ENCODE results near the gene FCN1. TPM values are rescaled to one million over a fixed set of nuclear protein-coding genes. Genes with fewer than 3 reads are reported as not detected.

Gene FCN1
- total RNA-seq, 3 donors from 2014 or later, result 0.44 to 5.1 (median 2.9) TPM

DNA sequence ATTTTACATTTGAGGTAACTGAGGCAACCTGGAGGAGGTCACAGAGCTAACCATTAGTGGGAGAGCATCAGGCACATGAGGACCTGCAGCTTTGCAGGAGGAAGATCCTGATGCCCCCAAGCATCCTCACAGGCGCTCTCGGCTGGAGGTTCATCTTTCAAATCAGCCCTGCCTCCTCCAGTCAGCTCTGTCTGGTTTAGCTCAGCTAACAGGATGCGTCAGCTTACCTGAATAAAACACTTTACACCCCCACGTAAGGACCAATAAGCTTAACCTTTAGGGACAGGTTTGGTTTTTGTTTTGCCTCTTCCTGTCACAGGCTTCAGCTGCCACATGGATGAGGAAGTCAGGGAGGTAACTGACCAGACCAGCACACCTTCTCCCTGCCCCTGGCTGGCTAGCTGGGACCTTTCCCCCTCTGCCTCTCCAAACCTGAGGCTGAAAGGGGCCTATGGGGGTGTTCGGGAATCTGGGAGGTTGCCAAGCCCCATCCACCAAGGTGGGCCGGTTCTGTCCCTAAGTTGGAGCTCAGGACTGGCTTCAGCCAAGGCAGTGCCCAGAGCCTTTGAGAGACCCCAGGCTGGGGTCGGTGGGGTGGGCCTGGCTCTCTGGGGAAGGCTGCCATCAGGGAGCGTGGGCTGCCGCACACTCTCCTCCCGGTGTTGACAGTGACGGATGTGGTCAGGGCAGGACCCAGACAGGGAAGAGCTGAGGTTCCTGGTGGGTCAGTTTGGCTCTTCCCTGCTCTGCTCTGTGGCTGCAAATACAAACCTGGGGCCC is 20.0 kb upstream of the FCN1 start:
- intact Hi-C loops (cut with DNase I; ENCODE audit: low total_unique reads), result no loop called here
- Histone ChIP-seq H3K4me3 (no peak overlapping the region), H3K27me3 (peaks cover 0 to 27% of the 10 kb centered on the region in 2 donors), H3K36me3 (no peaks in the 10 kb centered on the region), H3K9me3 (no peaks in the 10 kb centered on the region), H3K4me1 (peaks cover 0 to 3% of the 10 kb centered on the region in 2 donors), H3K27ac (no peak overlapping the region)
- no peak for TF ChIP-seq POLR2AphosphoS5 (IDR thresholded peaks at IDR 0.05)
- TF ChIP-seq, protein P1, sequence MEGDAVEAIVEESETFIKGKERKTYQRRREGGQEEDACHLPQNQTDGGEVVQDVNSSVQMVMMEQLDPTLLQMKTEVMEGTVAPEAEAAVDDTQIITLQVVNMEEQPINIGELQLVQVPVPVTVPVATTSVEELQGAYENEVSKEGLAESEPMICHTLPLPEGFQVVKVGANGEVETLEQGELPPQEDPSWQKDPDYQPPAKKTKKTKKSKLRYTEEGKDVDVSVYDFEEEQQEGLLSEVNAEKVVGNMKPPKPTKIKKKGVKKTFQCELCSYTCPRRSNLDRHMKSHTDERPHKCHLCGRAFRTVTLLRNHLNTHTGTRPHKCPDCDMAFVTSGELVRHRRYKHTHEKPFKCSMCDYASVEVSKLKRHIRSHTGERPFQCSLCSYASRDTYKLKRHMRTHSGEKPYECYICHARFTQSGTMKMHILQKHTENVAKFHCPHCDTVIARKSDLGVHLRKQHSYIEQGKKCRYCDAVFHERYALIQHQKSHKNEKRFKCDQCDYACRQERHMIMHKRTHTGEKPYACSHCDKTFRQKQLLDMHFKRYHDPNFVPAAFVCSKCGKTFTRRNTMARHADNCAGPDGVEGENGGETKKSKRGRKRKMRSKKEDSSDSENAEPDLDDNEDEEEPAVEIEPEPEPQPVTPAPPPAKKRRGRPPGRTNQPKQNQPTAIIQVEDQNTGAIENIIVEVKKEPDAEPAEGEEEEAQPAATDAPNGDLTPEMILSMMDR (IDR thresholded peaks at IDR 0.05), result no peak
- TF ChIP-seq POLR2A (IDR thresholded peaks at IDR 0.05), result no peak
- DNase-seq (ENCODE audit: low spot score in 2 of 2), result no peak

DNA sequence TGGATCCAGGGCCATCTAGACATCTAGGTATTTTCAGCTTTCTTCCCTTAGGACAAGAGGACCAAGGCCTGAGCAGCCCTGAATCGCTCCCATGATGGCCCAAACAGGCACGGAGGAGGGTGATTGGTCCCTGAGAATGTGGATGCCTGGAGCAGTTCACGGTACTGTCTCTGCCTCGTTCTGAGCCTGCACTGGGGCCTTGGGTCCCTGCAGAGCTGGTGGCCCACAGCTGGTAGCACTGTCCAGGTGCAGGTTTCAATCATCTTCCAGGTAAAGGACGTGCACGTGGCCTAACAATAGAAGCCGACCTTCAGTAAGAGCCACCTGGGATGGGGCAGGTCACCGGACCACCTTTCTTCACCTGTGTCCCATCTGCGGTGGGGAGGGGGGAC is 19.4 kb upstream of the FCN1 start:
- intact Hi-C loops (cut with DNase I; ENCODE audit: low total_unique reads), result no loop called here
- Histone ChIP-seq H3K27ac (no peak overlapping the region), H3K9me3 (no peaks in the 10 kb centered on the region), H3K4me3 (no peak overlapping the region), H3K27me3 (peaks cover 0 to 21% of the 10 kb centered on the region in 2 donors), H3K4me1 (no peaks in the 10 kb centered on the region), H3K36me3 (no peaks in the 10 kb centered on the region)
- DNase-seq (ENCODE audit: low spot score in 2 of 2), result no peak
- TF ChIP-seq POLR2A (IDR thresholded peaks at IDR 0.05) (no peak), POLR2AphosphoS5 (IDR thresholded peaks at IDR 0.05) (no peak)
- TF ChIP-seq, protein P1 (IDR thresholded peaks at IDR 0.05), result no peak

DNA sequence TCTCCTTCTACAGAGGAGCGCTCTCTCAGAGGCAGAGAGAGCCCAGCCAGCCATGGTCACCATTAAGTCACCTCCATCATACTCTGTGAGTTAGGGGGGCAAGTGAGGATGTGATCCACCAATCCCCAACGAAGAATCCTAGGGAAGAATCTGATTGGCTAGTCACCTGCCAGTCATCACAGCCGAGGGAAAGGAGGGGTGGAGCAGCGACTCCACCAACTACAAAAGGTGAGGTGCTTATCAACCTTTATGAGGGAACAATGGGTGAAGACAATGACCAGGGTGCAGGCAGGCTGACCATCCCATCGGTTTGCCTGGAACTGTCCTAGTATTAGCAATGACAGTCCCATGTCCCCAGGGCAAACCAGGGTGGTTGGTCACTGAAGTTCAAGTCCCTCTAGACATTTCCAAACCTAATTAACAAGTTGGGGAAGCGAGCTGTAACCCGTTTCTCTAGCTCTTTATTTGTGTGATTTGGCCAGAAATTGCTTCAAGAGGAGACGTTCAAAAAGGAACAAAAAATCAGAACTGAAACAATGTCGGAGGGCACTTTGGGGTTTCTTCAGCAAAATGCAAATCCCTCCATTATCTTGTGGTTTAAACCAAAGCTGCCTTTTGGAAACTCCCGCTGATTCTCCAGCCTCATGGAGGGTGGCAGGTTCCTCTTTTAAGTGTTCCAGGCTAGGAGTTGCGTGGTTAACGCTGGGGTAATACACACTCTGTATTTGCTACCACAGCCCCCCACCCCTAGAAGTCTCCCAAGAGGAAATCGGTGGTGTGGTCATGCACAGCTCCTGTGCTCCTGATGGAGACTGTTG is 18.8 kb upstream of the FCN1 start:
- H3K36me3 ChIP-seq, result no peaks in the 10 kb centered on the region
- H3K4me3 ChIP-seq, result no peak overlapping the region
- TF ChIP-seq POLR2AphosphoS5 (IDR thresholded peaks at IDR 0.05) (no peak), POLR2A (IDR thresholded peaks at IDR 0.05) (no peak)
- TF ChIP-seq, protein P1 (IDR thresholded peaks at IDR 0.05), result no peak
- H3K9me3 ChIP-seq, result no peaks in the 10 kb centered on the region
- intact Hi-C loops (cut with DNase I; ENCODE audit: low total_unique reads), result no loop called here
- H3K27me3 ChIP-seq, result peaks cover 0 to 15% of the 10 kb centered on the region in 2 donors
- DNase-seq (ENCODE audit: low spot score in 2 of 2), result no peak
- no peaks in the 10 kb centered on the region for H3K4me1 ChIP-seq
- no peak overlapping the region for H3K27ac ChIP-seq

DNA sequence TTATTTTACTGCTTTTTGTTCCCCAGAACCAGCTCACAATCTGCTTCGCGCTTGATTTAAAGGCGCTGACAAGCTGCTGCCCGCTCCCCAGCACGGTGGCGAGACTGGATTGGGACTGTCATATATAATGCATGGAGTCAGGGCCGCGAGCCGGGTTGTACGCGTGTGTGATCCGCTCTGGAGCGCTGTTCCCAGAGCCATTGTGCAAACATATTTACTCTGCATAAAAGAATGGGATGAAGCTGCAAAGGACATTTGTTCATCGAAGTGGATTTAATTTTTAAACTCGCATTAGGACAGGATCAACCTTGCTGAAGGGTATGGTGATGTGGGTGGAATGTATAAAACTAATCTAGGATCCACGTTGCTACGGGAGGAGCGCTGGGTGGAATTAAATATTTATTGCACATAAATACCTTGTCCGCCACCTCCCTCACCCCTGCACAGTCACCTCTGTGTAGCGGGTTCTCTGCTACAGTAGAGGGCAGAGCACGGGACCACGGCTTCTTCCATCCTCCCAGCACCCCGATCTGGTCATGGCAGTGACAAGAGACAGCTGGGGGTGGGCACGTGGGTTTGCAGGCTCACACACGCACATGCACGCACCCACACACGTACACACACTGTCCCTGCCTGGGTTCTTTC is 18.1 kb upstream of the FCN1 start:
- Histone ChIP-seq H3K4me1 (no peaks in the 10 kb centered on the region), H3K36me3 (no peaks in the 10 kb centered on the region), H3K27me3 (peaks cover 0 to 13% of the 10 kb centered on the region in 2 donors), H3K9me3 (no peaks in the 10 kb centered on the region), H3K27ac (no peak overlapping the region), H3K4me3 (no peak overlapping the region)
- DNase-seq (ENCODE audit: low spot score in 2 of 2), result no peak
- intact Hi-C loops (cut with DNase I; ENCODE audit: low total_unique reads), result no loop called here
- TF ChIP-seq POLR2AphosphoS5 (IDR thresholded peaks at IDR 0.05) (no peak), POLR2A (IDR thresholded peaks at IDR 0.05) (no peak)
- TF ChIP-seq, protein P1 (IDR thresholded peaks at IDR 0.05), result no peak

Data from breast epithelium (tissue), 4 donors.